Testis (tissue), 2 donors: Measurements from ENCODE around the gene KCNIP3.

Experiments used
- CTCF ChIP-seq, 3 experiments: fragments of 450-650 bp in 2 of 3; fragments of 200-600 bp in 1 of 3; sonication (generic) in 1 of 3; IDR thresholded peaks; one replicate each; pipeline ENCODE4 v1.5.1; 2016 to 2019; ENCODE audit warnings: antibody characterized with exemption in 3 of 3, mild to moderate bottlenecking in 2 of 3, moderate library complexity in 1 of 3
- POLR2A ChIP-seq: fragments of 450-650 bp; IDR thresholded peaks from one replicate; pipeline ENCODE4 v1.6.1; 2017; ENCODE audit warnings: antibody characterized with exemption, mild to moderate bottlenecking, moderate library complexity

GRCh38 chr2:95346738-95347671 is 49.9 kb downstream of the KCNIP3 start:
- TF ChIP-seq CTCF (IDR thresholded peaks at IDR 0.05): no peak
- no peak for TF ChIP-seq POLR2A
